HEK293T (cell line): ENCODE measurements around the gene SLC5A10.

Experiments
- CTCF ChIA-PET: fragments of 350-600 bp; formaldehyde crosslinking; extraction: SDS; loops from one replicate; lab custom pipeline; 2021; ENCODE audit warnings: antibody characterized with exemption, inconsistent platforms; lab: Yijun Ruan, JAX
- POLR2A ChIA-PET: fragments of 350-600 bp; formaldehyde crosslinking; extraction: SDS; loops from one replicate; lab custom pipeline; 2020; ENCODE audit warnings: antibody characterized with exemption, inconsistent platforms; lab: Yijun Ruan, JAX
- DNase-seq: peaks from one replicate; pipeline ENCODE4 v3.0.0; 2012; ENCODE audit warnings: mixed read lengths; ENCODE audit errors: extremely low spot score
- ARNT ChIP-seq: fragments of 450-650 bp; IDR thresholded peaks from 2 replicates; pipeline ENCODE4 v1.6.1; 2017; ENCODE audit warnings: mild to moderate bottlenecking
- BHLHE40 ChIP-seq: fragments of 450-650 bp; IDR thresholded peaks from 2 replicates; pipeline ENCODE4 v1.6.1; 2016; ENCODE audit warnings: mild to moderate bottlenecking, moderate library complexity, borderline replicate concordance
- CTBP1 ChIP-seq: fragments of 450-650 bp; IDR thresholded peaks from 2 replicates; pipeline ENCODE4 v1.6.1; 2016; ENCODE audit warnings: borderline replicate concordance
- ELF4 ChIP-seq: fragments of 450-650 bp; IDR thresholded peaks from 2 replicates; pipeline ENCODE4 v1.6.1; 2017; ENCODE audit warnings: antibody characterized with exemption
- FOXA1 ChIP-seq: fragments of 450-650 bp; IDR thresholded peaks from 2 replicates; pipeline ENCODE4 v1.6.1; 2016; ENCODE audit warnings: mild to moderate bottlenecking
- FOXK2 ChIP-seq: fragments of 450-650 bp; IDR thresholded peaks from 2 replicates; pipeline ENCODE4 v1.6.1; 2016; ENCODE audit warnings: mild to moderate bottlenecking
- FOXM1 ChIP-seq: fragments of 450-650 bp; IDR thresholded peaks from 2 replicates; pipeline ENCODE4 v1.6.1; 2017; ENCODE audit warnings: mild to moderate bottlenecking, borderline replicate concordance
- HDGF ChIP-seq: fragments of 450-650 bp; IDR thresholded peaks from 2 replicates; pipeline ENCODE4 v1.6.1; 2017; ENCODE audit warnings: antibody characterized with exemption, borderline replicate concordance
- L3MBTL2 ChIP-seq: fragments of 450-650 bp; conservative IDR thresholded peaks from 2 replicates; pipeline ENCODE4 v1.6.1; 2016; ENCODE audit warnings: mild to moderate bottlenecking
- LEF1 ChIP-seq: fragments of 450-650 bp; IDR thresholded peaks from 2 replicates; pipeline ENCODE4 v1.6.1; 2017; ENCODE audit warnings: mild to moderate bottlenecking, borderline replicate concordance
- NFRKB ChIP-seq: fragments of 450-650 bp; IDR thresholded peaks from 2 replicates; pipeline ENCODE4 v1.6.1; 2016; ENCODE audit warnings: mild to moderate bottlenecking, moderate library complexity
- PKNOX1 ChIP-seq: fragments of 450-650 bp; IDR thresholded peaks from 2 replicates; pipeline ENCODE4 v1.6.1; 2016
- SP1 ChIP-seq: fragments of 450-650 bp; IDR thresholded peaks from 2 replicates; pipeline ENCODE4 v1.6.1; 2017
- SUZ12 ChIP-seq: fragments of 450-650 bp; IDR thresholded peaks from 2 replicates; pipeline ENCODE4 v1.6.1; 2016; ENCODE audit warnings: mild to moderate bottlenecking
- TARDBP ChIP-seq: fragments of 450-650 bp; IDR thresholded peaks from 2 replicates; pipeline ENCODE4 v1.6.1; 2016
- ZNF384 ChIP-seq: fragments of 450-650 bp; IDR thresholded peaks from 2 replicates; pipeline ENCODE4 v1.6.1; 2016

The SLC5A10 gene

GRCh38 chr17:19010729-19011505 is 59.0 kb downstream of the SLC5A10 start:
- POLR2A ChIA-PET, result interaction anchor here (1.5 kb wide), 1 partner anchor 10 kb away, joined by 4 read pairs; no protein-coding TSS in a partner anchor
- TF ChIP-seq SUZ12 (no peak), FOXM1 (no peak), FOXA1 (no peak), SP1 (no peak), L3MBTL2 (no peak), PKNOX1 (no peak), TARDBP (no peak), CTBP1 (no peak), ZNF384 (no peak), LEF1 (no peak)
- DNase-seq, result no peak
- CTCF ChIA-PET, result no interaction called here

GRCh38 chr17:19011581-19011980 is 59.6 kb downstream of the SLC5A10 start:
- TF ChIP-seq FOXM1, result no peak
- TF ChIP-seq FOXA1, result no peak
- TF ChIP-seq SP1, result no peak
- TF ChIP-seq ZNF384, result no peak
- no peak for TF ChIP-seq TARDBP
- TF ChIP-seq ARNT, result no peak
- TF ChIP-seq CTBP1, result no peak
- TF ChIP-seq BHLHE40, result no peak
- no peak for TF ChIP-seq ELF4
- no peak for TF ChIP-seq NFRKB
- TF ChIP-seq PKNOX1, result no peak
- TF ChIP-seq SUZ12, result no peak
- no peak for TF ChIP-seq FOXK2
- ChIA-PET CTCF (no interaction called here), POLR2A (interaction anchor here (1.5 kb wide), 1 partner anchor 9 kb away, joined by 4 read pairs; no protein-coding TSS in a partner anchor)
- DNase-seq, result no peak

- ChIA-PET CTCF (no interaction called here), POLR2A (interaction anchor here (1.5 to 2.2 kb wide), 2 partner anchors 8 kb away, joined by 4 to 6 read pairs; partner anchors contain the start of gene FAM83G)
- no peak for DNase-seq
- no peak for TF ChIP-seq ARNT
- TF ChIP-seq FOXA1, result no peak
These were observed 60.5 kb downstream of the SLC5A10 start for GRCh38 chr17:19012171-19013080.

GRCh38 chr17:19013226-19013625 is 61.3 kb downstream of the SLC5A10 start:
- no peak for DNase-seq
- ChIA-PET CTCF (no interaction called here), POLR2A (interaction anchor here (1.0 to 2.2 kb wide), 2 partner anchors 9 kb away, joined by 3 to 6 read pairs; partner anchors contain the start of gene FAM83G)
- TF ChIP-seq FOXA1, result no peak

- POLR2A ChIA-PET, result interaction anchor here (0.6 to 2.2 kb wide), 3 partner anchors 8 to 1038 kb away, joined by 3 to 6 read pairs (median 3); partner anchors contain the start of gene FAM83G
- no peak for DNase-seq
- CTCF ChIA-PET, result no interaction called here
- no peak for TF ChIP-seq NFRKB
These were observed 62.1 kb downstream of the SLC5A10 start for GRCh38 chr17:19013806-19014627.

- no peak for DNase-seq
- TF ChIP-seq FOXM1 (no peak), HDGF (no peak), SP1 (no peak), PKNOX1 (no peak), L3MBTL2 (no peak), NFRKB (no peak), TARDBP (no peak), BHLHE40 (no peak), ZNF384 (no peak)
- POLR2A ChIA-PET, result interaction anchor here (0.6 to 2.2 kb wide), 2 partner anchors 10 to 1039 kb away, joined by 3 to 6 read pairs; partner anchors contain the start of gene FAM83G
- CTCF ChIA-PET, result no interaction called here
These were observed 62.8 kb downstream of the SLC5A10 start for GRCh38 chr17:19014628-19015215.
